Measurements from ENCODE around the gene ARF6.

The ARF6 gene

GRCh38 chr14:49945448-49946319 lies 52.8 kb downstream of the ARF6 start:
- no peak for DNase-seq

Data from T1000 (cell line).